Head of caudate nucleus (tissue), 42 donors: ENCODE results near the gene MINDY4B.

ENCODE experiments used
- DNase-seq, 42 donors: peaks; one replicate each; pipeline versions ENCODE4 v3.0.0 to v3.0.0-alpha.2; 2020 to 2021; ENCODE audit warnings: mixed read lengths in 7 of 42
- intact Hi-C: fragments of 100-400 bp; cut with DNase I; formaldehyde crosslinking; loops from one replicate; pipeline ENCODE4 v1.15.0; 2022

Gene MINDY4B

GRCh38 chr3:150905339-150905738 lies at the start of gene MINDY4B:
Gene MINDY4B, minus strand, starts transcription at chr3:150905439. Its CDS starts 0 bp downstream, at chr3:150905439.
- DNase-seq: no peak
- intact Hi-C loops: no loop called here

- no peak for DNase-seq
- intact Hi-C loops: no loop called here
These were observed 46.7 kb upstream of the MINDY4B start for GRCh38 chr3:150951923-150952322.

- intact Hi-C loops: no loop called here
- DNase-seq: no peak
These were observed 40.2 kb upstream of the MINDY4B start for GRCh38 chr3:150945226-150946032.

GRCh38 chr3:150942221-150942620 lies 37.0 kb upstream of the MINDY4B start:
- intact Hi-C loops: no loop called here
- no peak for DNase-seq

GRCh38 chr3:150936693-150937092 lies 31.5 kb upstream of the MINDY4B start:
- intact Hi-C loops: no loop called here
- no peak for DNase-seq

- DNase-seq: no peak
- intact Hi-C loops: no loop called here
These were observed 28.3 kb upstream of the MINDY4B start for GRCh38 chr3:150933473-150933995.

GRCh38 chr3:150931745-150932144 lies 26.5 kb upstream of the MINDY4B start:
- intact Hi-C loops: no loop called here
- DNase-seq: no peak

- no peak for DNase-seq
- intact Hi-C loops: no loop called here
These were observed 25.6 kb upstream of the MINDY4B start for GRCh38 chr3:150930839-150931238.

- intact Hi-C loops: no loop called here
These were observed 23.0 kb upstream of the MINDY4B start for GRCh38 chr3:150928234-150928633.

GRCh38 chr3:150926328-150926727 lies 21.1 kb upstream of the MINDY4B start:
- DNase-seq: no peak
- intact Hi-C loops: no loop called here

More at GRCh38 chr3:150928234-150928633, 23.0 kb upstream of the MINDY4B start:
- DNase-seq: peak in 15 of 42 donors; percentile 8 to 69 (median 35)

GRCh38 chr3:150925751-150926201 lies 20.5 kb upstream of the MINDY4B start:
- intact Hi-C loops: no loop called here
- peak; percentile 21 to 86 (median 68) for DNase-seq

GRCh38 chr3:150922611-150923010 lies 17.4 kb upstream of the MINDY4B start:
- no peak for DNase-seq
- intact Hi-C loops: no loop called here

GRCh38 chr3:150921209-150921608 lies 16.0 kb upstream of the MINDY4B start:
- intact Hi-C loops: no loop called here
- peak in 21 of 42 donors; percentile 6 to 68 (median 32) for DNase-seq

GRCh38 chr3:150920236-150920635 lies 15.0 kb upstream of the MINDY4B start:
- intact Hi-C loops: no loop called here
- DNase-seq: no peak

GRCh38 chr3:150917951-150918350 lies 12.7 kb upstream of the MINDY4B start:
- peak in 19 of 42 donors; percentile 14 to 58 (median 26) for DNase-seq
- intact Hi-C loops: no loop called here

- DNase-seq: peak in 5 of 42 donors; percentile 17 to 43 (median 33)
- intact Hi-C loops: no loop called here
These were observed 8.1 kb upstream of the MINDY4B start for GRCh38 chr3:150913133-150913922.

- intact Hi-C loops: no loop called here
- DNase-seq: no peak
These were observed 7.3 kb upstream of the MINDY4B start for GRCh38 chr3:150912501-150912900.

- intact Hi-C loops: no loop called here
- no peak for DNase-seq
These were observed 6.5 kb upstream of the MINDY4B start for GRCh38 chr3:150911771-150912170.

- DNase-seq: no peak
- intact Hi-C loops: no loop called here
These were observed 1.2 kb upstream of the MINDY4B start for GRCh38 chr3:150906461-150906860.

GRCh38 chr3:150905746-150906145 lies 507 bp upstream of the MINDY4B start:
- intact Hi-C loops: no loop called here
- DNase-seq: no peak
